Left lung (tissue), 10 donors: Measurements from ENCODE around the gene CPE. TPM values are rescaled to one million over a fixed set of nuclear protein-coding genes. Genes with fewer than 3 reads are reported as not detected.

ENCODE experiments used
- ATAC-seq: fragments of 200-7000 bp; cut with Tn5 transposase; one replicate; pipeline ENCODE4 v1.9.1; 2020; ENCODE audit warnings: moderate library complexity
- DNase-seq, 4 donors: peaks; one replicate each; pipeline ENCODE4 v3.0.0-alpha.2; 2013 to 2020
- H3K27ac ChIP-seq, 2 donors: fragments of 200-600 bp; sonication (generic) in 1 of 2; one replicate each; pipeline versions ENCODE4 v1.5.0 to v1.8.0; 2020 to 2021
- H3K27me3 ChIP-seq, 2 donors: fragments of 200-600 bp; sonication (generic) in 1 of 2; one replicate each; pipeline versions ENCODE4 v1.5.0 to v1.8.0; 2020 to 2021
- H3K36me3 ChIP-seq, 2 donors: fragments of 200-600 bp; sonication (generic) in 1 of 2; one replicate each; pipeline versions ENCODE4 v1.5.0 to v1.8.0; 2020 to 2021
- H3K4me1 ChIP-seq, 2 donors: fragments of 200-600 bp; one replicate each; pipeline ENCODE4 v1.8.0; 2021
- H3K4me3 ChIP-seq, 2 donors: fragments of 200-600 bp; sonication (generic) in 1 of 2; one replicate each; pipeline versions ENCODE4 v1.5.0 to v1.8.0; 2020 to 2021; ENCODE audit warnings: mild to moderate bottlenecking in 1 of 2
- H3K9me3 ChIP-seq, 2 donors: fragments of 200-600 bp; sonication (generic) in 1 of 2; one replicate each; pipeline versions ENCODE4 v1.5.0 to v1.8.0; 2020 to 2021
- intact Hi-C, 2 donors: fragments of 100-400 bp; cut with DNase I; formaldehyde crosslinking; loops; one replicate each; pipeline versions ENCODE4 v1.11.2 to v1.14.2; 2022
- polyA plus RNA-seq, 6 donors: library from polyadenylated mRNA; unstranded; fragments of 120-200 nt; gene quantifications; one replicate each; pipeline ENCODE4 v1.2.1, GENCODE V29; 2013; ENCODE audit not compliant: insufficient read length in 6 of 6
- total RNA-seq, 2 donors: library from RNA; stranded (reverse); fragmentation: NEBNext Ultra II Directional; extraction: Animal tissue kit (Norgen Biotek cat#: 25700); gene quantifications; one replicate each; pipeline ENCODE4 v1.2.1, GENCODE V29; 2021
- TF ChIP-seq, protein P1 (sequence below), 2 donors: fragments of 200-600 bp; sonication (generic) in 1 of 2; IDR thresholded peaks; one replicate each; pipeline versions ENCODE4 v1.5.0 to v1.8.0; 2021; ENCODE audit warnings: antibody characterized with exemption in 2 of 2
- donor health status: DM: no; HTN: yes; CAD: no.
- donor health status: DM: no; HTN: no; CAD: no.

The CPE gene
- total and polyA plus RNA-seq, 8 donors: 24.5 to 222 (median 161) TPM

DNA sequence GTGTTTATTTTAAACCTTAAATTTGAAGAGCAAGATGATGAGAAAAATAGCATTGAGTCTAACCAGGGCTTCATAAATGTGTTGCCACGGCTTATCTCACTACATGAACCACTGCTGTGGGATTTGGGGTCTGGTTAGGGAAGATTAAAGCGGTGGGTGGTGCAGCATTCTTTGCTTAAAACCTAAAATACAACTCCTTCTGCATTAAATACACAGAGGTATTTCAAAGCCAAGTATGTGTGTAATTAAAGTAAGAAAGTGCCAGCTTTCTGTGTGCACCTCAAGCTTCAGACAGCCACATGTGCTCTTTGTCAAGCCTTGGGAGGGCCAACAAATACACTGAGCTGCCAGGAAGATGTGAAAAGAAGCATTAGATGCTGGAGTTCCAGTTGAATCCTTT is 128.0 kb downstream of the CPE start:
- no peak overlapping the region for H3K27ac ChIP-seq
- intact Hi-C loops: no loop called here
- peaks cover 0 to 5% of the 10 kb centered on the region in 2 donors for H3K4me1 ChIP-seq
- no peaks in the 10 kb centered on the region for H3K27me3 ChIP-seq
- H3K4me3 ChIP-seq: no peak overlapping the region
- TF ChIP-seq, protein P1, sequence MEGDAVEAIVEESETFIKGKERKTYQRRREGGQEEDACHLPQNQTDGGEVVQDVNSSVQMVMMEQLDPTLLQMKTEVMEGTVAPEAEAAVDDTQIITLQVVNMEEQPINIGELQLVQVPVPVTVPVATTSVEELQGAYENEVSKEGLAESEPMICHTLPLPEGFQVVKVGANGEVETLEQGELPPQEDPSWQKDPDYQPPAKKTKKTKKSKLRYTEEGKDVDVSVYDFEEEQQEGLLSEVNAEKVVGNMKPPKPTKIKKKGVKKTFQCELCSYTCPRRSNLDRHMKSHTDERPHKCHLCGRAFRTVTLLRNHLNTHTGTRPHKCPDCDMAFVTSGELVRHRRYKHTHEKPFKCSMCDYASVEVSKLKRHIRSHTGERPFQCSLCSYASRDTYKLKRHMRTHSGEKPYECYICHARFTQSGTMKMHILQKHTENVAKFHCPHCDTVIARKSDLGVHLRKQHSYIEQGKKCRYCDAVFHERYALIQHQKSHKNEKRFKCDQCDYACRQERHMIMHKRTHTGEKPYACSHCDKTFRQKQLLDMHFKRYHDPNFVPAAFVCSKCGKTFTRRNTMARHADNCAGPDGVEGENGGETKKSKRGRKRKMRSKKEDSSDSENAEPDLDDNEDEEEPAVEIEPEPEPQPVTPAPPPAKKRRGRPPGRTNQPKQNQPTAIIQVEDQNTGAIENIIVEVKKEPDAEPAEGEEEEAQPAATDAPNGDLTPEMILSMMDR (IDR thresholded peaks at IDR 0.05): no peak
- H3K9me3 ChIP-seq: no peaks in the 10 kb centered on the region
- no peak for ATAC-seq
- H3K36me3 ChIP-seq: no peaks in the 10 kb centered on the region
- DNase-seq: no peak

DNA sequence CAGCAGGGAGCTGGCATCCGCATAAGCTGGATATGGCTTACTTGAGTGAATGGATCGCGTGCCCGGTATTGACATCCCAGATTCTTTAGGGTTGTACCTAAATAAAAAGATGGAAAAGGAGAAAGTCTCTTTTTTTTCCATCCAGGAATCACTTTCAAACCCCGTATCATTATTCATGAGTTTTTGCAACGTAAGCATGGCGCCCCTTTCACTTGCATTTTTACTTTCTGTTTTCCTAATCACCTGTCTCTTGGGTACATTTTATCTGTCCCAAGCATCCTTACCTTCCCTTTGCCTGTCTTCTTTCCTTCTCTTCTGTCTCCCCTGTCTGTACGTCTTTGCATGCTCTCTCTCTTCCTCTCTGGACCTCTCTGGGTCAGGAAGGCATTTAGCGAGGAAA is 128.6 kb downstream of the CPE start:
- Histone ChIP-seq H3K9me3 (no peaks in the 10 kb centered on the region), H3K36me3 (no peaks in the 10 kb centered on the region), H3K27ac (no peak overlapping the region), H3K27me3 (no peaks in the 10 kb centered on the region), H3K4me3 (no peak overlapping the region), H3K4me1 (peaks cover 0 to 5% of the 10 kb centered on the region in 2 donors)
- ATAC-seq (no peak), DNase-seq (no peak)
- TF ChIP-seq, protein P1 (IDR thresholded peaks at IDR 0.05): no peak
- intact Hi-C loops: no loop called here

DNA sequence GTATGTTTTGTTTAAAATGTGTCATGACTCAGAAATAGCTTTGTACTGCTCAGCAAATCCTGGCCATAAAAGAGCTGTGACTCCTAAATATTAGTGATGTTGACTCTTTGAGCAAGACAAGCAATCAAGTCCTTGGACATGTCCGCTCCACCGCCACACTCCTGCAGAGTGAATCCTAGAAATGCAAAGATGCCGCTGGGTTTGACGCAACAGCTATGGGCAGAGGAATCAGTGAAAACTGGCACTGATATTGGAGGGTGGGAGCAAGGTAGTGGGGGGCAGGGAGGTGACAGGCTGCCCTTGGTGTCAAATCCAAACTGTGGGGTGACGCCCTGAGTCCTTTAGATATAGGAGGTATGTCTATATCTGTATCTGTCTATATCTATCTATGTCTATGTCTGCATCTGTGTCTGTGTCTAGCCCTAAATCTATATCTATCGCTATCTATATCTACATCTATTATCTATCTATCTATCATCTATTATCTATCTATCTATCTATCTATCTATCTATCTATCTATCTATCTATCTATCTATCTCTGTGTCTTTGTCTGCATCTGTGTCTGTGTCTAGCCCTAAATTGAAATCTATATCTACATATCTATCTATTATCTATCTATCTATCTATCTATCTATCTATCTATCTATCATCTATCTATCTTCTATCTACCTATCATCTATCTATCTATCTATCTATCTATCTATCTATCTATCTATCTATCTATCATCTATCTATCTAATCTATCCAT is 129.7 kb downstream of the CPE start:
- Histone ChIP-seq H3K36me3 (no peaks in the 10 kb centered on the region), H3K4me1 (peaks cover 0 to 5% of the 10 kb centered on the region in 2 donors), H3K4me3 (no peak overlapping the region), H3K27ac (no peak overlapping the region), H3K9me3 (no peaks in the 10 kb centered on the region), H3K27me3 (no peaks in the 10 kb centered on the region)
- intact Hi-C loops: no loop called here
- DNase-seq (no peak), ATAC-seq (no peak)
- TF ChIP-seq, protein P1 (IDR thresholded peaks at IDR 0.05): no peak

DNA sequence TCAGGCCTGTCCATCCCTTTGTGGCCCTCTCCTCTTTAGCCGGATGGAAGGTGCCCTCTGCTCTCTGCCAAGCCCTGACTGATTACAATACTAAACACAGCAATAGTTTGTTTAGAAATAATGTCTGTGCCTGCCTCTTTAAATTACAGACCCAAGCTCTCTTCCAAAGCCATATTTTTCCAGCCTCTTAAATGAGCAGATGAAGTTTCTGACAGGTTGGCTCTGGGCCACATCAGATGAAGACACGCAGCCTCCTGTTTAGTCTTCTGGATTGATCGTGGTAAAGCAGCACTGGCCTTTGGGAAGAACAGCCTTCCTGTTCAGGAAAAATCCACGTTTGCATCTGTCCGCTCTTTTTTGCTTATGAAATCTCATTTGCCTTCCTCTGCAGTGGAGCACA is 133.6 kb downstream of the CPE start:
- no peaks in the 10 kb centered on the region for H3K27me3 ChIP-seq
- no peaks in the 10 kb centered on the region for H3K36me3 ChIP-seq
- TF ChIP-seq, protein P1 (IDR thresholded peaks at IDR 0.05): no peak
- ATAC-seq (no peak), DNase-seq (peak in 1 of 4 donors; percentile 22)
- no peak overlapping the region for H3K4me3 ChIP-seq
- H3K4me1 ChIP-seq: no peaks in the 10 kb centered on the region
- intact Hi-C loops: no loop called here
- no peaks in the 10 kb centered on the region for H3K9me3 ChIP-seq
- H3K27ac ChIP-seq: no peak overlapping the region

DNA sequence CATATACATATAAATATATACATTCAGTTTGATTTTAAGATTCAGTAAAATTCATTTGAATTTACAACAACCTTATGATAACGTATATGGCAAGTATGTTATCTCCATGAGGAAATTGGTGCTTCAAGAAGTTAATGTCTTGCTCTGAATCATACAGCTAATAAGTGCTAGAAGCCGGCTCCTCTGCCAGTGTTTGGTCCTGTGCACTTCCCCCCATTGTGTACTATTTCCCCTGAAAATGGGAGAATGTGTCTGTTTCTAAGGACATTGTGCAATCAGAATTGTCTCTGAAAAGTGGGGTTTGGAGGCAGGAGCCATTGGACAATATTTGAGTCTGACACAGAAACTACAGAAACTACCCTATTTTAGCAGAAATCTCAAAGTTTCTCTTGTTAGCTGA is 135.9 kb downstream of the CPE start:
- H3K4me3 ChIP-seq: no peak overlapping the region
- TF ChIP-seq, protein P1 (IDR thresholded peaks at IDR 0.05): no peak
- no peaks in the 10 kb centered on the region for H3K36me3 ChIP-seq
- no peaks in the 10 kb centered on the region for H3K27me3 ChIP-seq
- H3K27ac ChIP-seq: no peak overlapping the region
- H3K9me3 ChIP-seq: no peaks in the 10 kb centered on the region
- intact Hi-C loops: no loop called here
- DNase-seq (no peak), ATAC-seq (no peak)
- H3K4me1 ChIP-seq: no peaks in the 10 kb centered on the region
